Adrenal gland (tissue), 12 donors: Measurements from ENCODE around the gene MLN. TPM values are rescaled to one million over a fixed set of nuclear protein-coding genes. Genes with fewer than 3 reads are reported as not detected.

ENCODE experiments used
- DNase-seq, 7 donors: peaks; one replicate each; pipeline ENCODE4 v3.0.0-alpha.2; 2019 to 2020
- H3K27ac ChIP-seq, 5 donors: fragments of 200-600 bp; sonication (generic) in 4 of 5; 1 replicate in 3 of 5; 2 replicates in 2 of 5; pipeline versions ENCODE4 v1.5.1 to v1.8.0; 2016 to 2020; ENCODE audit warnings: mild to moderate bottlenecking in 1 of 5
- H3K27me3 ChIP-seq: fragments of 200-600 bp; 2 replicates; pipeline ENCODE4 v1.8.0; 2021
- H3K36me3 ChIP-seq, 2 donors: fragments of 200-600 bp; replicated peaks in 1 of 2; 1 replicate in 1 of 2; 2 replicates in 1 of 2; pipeline versions ENCODE4 v1.5.1 to v1.8.0; 2018 to 2022
- H3K4me1 ChIP-seq, 2 donors: fragments of 200-600 bp; replicated peaks in 1 of 2; 1 replicate in 1 of 2; 2 replicates in 1 of 2; pipeline versions ENCODE4 v1.5.1 to v1.8.0; 2018 to 2021
- H3K4me3 ChIP-seq, 4 donors: fragments of 200-600 bp; sonication (generic) in 3 of 4; one replicate each; pipeline ENCODE4 v1.5.1; 2016 to 2018
- H3K9me3 ChIP-seq, 3 donors: fragments of 200-600 bp; sonication (generic) in 1 of 3; replicated peaks in 1 of 3; 1 replicate in 2 of 3; 2 replicates in 1 of 3; pipeline versions ENCODE4 v1.5.1 to v1.8.0; 2016 to 2021
- POLR2A ChIP-seq, 2 donors: fragments of 450-650 bp; IDR thresholded peaks; one replicate each; pipeline ENCODE4 v1.6.1; 2017; ENCODE audit warnings: antibody characterized with exemption in 2 of 2, mild to moderate bottlenecking in 2 of 2, moderate library complexity in 1 of 2
- WGBS, 4 donors: extraction: QIAGEN DNeasy Blood & Tissue Kit in 2 of 4; methylation state at CpG; one replicate each; pipeline versions ENCODE4 v1.1.5 to v1.1.7; 2013 to 2017; 5-methylcytosine and 5-hydroxymethylcytosine counted together
- intact Hi-C, 2 donors: fragments of 100-400 bp; cut with DNase I; formaldehyde crosslinking; loops; one replicate each; pipeline versions ENCODE4 v1.14.1 to v1.15.0; 2022 to 2023
- polyA plus RNA-seq, 3 donors: library from polyadenylated mRNA; stranded (reverse); fragments of 200-250 nt in 2 of 3; fragments of 350-450 nt in 1 of 3; fragmentation: Illumina TruSeq in 1 of 3; extraction: RNeasy Lipid Tissue Mini Kit (QIAGEN cat#74804) in 1 of 3; gene quantifications; one replicate each; pipeline ENCODE4 v1.2.3, GENCODE V29; 2013 to 2014
- total RNA-seq, 9 donors: library from RNA; depleted of rRNA in 4 of 9; stranded (reverse); fragments of >200 nt in 4 of 9; fragments of 120-200 nt in 1 of 9; fragmentation: NEBNext Ultra II Directional in 1 of 9; extraction: Animal tissue kit (Norgen Biotek cat#: 25700) in 1 of 9; gene quantifications; one replicate each; pipeline versions ENCODE4 v1.1.0 to v1.2.4, GENCODE V29; 2013 to 2023
- TF ChIP-seq, protein P1 (sequence below), 6 experiments: fragments of 450-650 bp in 4 of 6; fragments of 200-600 bp in 2 of 6; sonication (generic) in 1 of 6; IDR thresholded peaks; 1 replicate in 5 of 6; 2 replicates in 1 of 6; pipeline versions ENCODE4 v1.5.1 to v1.8.0; 2016 to 2021; ENCODE audit warnings: antibody characterized with exemption in 6 of 6, mild to moderate bottlenecking in 2 of 6, moderate library complexity in 1 of 6
- donor health status: healthy with polysubstance abuse.
- donor health status: Bipolar disorder and iron deficiency.
- donor health status: DM: yes; HTN: yes; CAD: no.
- donor health status: DM: no; HTN: no; CAD: no.
- donor health status: DM: no; HTN: no; CAD: no.
- donor health status: DM: yes; HTN: yes; CAD: no.

MLN gene
- total and polyA plus RNA-seq, 12 donors: not detected

DNA sequence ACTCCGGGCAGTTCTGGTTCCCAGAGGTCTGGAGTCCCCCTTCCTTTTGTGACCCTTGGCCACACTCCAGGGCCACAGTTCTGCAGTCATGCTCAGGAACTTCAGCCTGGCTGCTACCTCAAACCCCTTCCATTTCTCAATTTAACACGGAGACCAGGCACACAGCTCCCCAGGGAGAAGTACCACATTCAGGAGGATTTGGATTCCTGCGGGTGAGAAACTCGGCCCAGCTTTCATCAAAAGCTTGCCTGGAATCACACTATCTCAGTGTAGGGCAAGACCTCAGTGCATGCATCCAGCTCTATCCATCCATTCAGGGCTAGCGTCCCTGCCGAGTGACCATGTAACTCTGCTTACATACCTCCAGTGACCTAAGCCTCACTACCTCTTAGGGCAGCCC, 40.3 kb downstream of the MLN start:
- Histone ChIP-seq H3K27me3 (no peaks in the 10 kb centered on the region), H3K4me3 (no peak overlapping the region), H3K27ac (no peak overlapping the region), H3K36me3 (no peaks in the 10 kb centered on the region), H3K9me3 (no peaks in the 10 kb centered on the region), H3K4me1 (peaks cover 3 to 17% of the 10 kb centered on the region in 2 donors)
- TF ChIP-seq, protein P1, sequence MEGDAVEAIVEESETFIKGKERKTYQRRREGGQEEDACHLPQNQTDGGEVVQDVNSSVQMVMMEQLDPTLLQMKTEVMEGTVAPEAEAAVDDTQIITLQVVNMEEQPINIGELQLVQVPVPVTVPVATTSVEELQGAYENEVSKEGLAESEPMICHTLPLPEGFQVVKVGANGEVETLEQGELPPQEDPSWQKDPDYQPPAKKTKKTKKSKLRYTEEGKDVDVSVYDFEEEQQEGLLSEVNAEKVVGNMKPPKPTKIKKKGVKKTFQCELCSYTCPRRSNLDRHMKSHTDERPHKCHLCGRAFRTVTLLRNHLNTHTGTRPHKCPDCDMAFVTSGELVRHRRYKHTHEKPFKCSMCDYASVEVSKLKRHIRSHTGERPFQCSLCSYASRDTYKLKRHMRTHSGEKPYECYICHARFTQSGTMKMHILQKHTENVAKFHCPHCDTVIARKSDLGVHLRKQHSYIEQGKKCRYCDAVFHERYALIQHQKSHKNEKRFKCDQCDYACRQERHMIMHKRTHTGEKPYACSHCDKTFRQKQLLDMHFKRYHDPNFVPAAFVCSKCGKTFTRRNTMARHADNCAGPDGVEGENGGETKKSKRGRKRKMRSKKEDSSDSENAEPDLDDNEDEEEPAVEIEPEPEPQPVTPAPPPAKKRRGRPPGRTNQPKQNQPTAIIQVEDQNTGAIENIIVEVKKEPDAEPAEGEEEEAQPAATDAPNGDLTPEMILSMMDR (IDR thresholded peaks at IDR 0.05): no peak
- TF ChIP-seq POLR2A (IDR thresholded peaks at IDR 0.05): no peak
- no peak for DNase-seq
- 40 to 56% (median 52%) methylated on average over 5 to 6 of the region's 6 CpGs for WGBS, 4 donors
- intact Hi-C loops: loop anchor here in 1 of 2 donors (5.0 kb wide), 1 partner anchor 176 kb away; no protein-coding TSS in a partner anchor

DNA sequence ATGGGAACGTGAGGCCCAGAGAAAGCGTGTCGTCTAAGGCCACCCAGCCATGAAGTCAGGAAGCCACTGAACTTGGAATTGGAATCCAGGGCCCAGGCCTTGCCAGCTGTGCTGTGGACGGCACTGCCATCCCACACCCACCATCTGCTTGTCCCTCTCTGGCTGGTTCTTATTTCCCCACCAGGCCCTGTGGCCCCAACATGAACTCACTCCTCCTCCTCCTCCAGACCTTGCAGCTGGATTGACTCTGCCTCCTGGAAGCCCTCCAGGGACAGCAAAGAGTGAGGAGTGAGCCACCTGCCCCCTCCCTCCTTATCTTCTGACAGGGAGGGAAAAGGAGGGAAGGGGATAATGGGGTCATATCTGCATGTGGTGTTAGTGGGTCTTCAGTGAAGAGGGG, 41.1 kb downstream of the MLN start:
- WGBS, 4 donors: 68 to 80% (median 78%) methylated on average over 4 of the region's 4 CpGs
- peak overlapping the region in 1 of 5 donors; percentile 55 for H3K27ac ChIP-seq
- no peak overlapping the region for H3K4me3 ChIP-seq
- no peaks in the 10 kb centered on the region for H3K9me3 ChIP-seq
- no peak for TF ChIP-seq POLR2A (IDR thresholded peaks at IDR 0.05)
- TF ChIP-seq, protein P1 (IDR thresholded peaks at IDR 0.05): no peak
- no peaks in the 10 kb centered on the region for H3K27me3 ChIP-seq
- H3K36me3 ChIP-seq: no peaks in the 10 kb centered on the region
- DNase-seq: no peak
- intact Hi-C loops: loop anchor here in 1 of 2 donors (5.0 kb wide), 1 partner anchor 175 kb away; no protein-coding TSS in a partner anchor
- peaks cover 3 to 17% of the 10 kb centered on the region in 2 donors for H3K4me1 ChIP-seq

DNA sequence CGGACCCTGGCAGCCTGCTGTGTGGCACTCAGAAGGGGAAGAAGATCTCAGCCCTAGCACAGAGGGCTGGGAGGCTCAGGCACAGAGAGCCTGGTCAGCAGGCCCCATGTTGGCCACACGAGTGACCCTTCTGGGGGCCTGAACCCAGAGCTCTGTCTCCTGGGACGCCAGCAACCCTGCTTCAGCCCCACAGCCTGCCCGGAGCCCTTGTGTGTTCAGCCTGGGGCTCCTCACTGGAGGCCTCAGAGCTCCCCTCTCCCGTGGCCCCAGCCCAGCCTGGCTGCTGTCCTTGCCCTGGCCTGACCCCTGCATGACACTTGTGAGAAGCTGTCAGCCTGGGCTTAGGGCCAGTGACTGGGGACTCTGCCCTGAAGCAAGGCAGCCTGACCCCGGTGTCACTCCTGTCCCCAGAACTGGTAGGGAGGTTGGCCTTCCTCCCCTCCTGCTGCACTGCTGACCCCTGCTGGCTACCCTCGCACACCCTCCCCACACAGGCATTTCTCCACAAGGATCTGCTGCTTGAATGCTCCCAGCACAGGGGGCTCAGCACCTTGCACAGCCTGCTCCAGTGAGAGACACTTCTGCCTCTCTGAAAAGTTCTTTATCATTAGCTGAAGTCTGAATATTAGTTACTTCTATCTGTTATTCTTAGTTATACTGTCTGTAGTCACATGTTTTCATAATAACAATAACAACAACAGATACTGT, 41.7 kb downstream of the MLN start:
- Histone ChIP-seq H3K9me3 (no peaks in the 10 kb centered on the region), H3K4me1 (peaks cover 3 to 17% of the 10 kb centered on the region in 2 donors), H3K36me3 (no peaks in the 10 kb centered on the region), H3K27me3 (no peaks in the 10 kb centered on the region), H3K4me3 (no peak overlapping the region), H3K27ac (peak overlapping the region in 2 of 5 donors; percentile 30 to 55)
- peak; percentile 70 to 94 (median 89) for DNase-seq
- intact Hi-C loops: loop anchor here in 1 of 2 donors (5.0 kb wide), 1 partner anchor 175 kb away; no protein-coding TSS in a partner anchor
- WGBS, 4 donors: 13 to 41% (median 26%) methylated on average over 2 to 7 of the region's 7 CpGs
- TF ChIP-seq, protein P1 (IDR thresholded peaks at IDR 0.05): peak; percentile 14 to 89 (median 66)
- no peak for TF ChIP-seq POLR2A (IDR thresholded peaks at IDR 0.05)

DNA sequence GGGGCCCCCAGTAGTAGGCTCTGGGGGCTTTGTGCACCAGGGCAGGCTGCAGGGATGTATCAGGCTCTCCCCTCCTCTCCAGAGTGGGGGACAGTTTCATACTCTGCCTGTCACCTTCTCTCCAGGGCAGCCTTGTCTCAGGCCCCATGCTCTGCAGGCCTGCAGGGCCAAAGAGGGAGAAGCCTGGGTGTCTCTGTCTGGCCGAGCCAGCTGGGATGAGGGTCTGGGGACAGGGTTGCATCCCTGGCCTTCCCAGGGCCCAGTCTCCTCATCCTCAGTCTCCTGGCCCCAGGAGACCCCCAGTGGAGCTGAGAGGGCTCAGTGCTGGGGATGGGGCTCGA, 42.3 kb downstream of the MLN start:
- H3K36me3 ChIP-seq: no peaks in the 10 kb centered on the region
- no peak for TF ChIP-seq POLR2A (IDR thresholded peaks at IDR 0.05)
- TF ChIP-seq, protein P1 (IDR thresholded peaks at IDR 0.05): no peak
- no peak overlapping the region for H3K4me3 ChIP-seq
- intact Hi-C loops: loop anchor here in 1 of 2 donors (5.0 kb wide), 1 partner anchor 174 kb away; no protein-coding TSS in a partner anchor
- H3K9me3 ChIP-seq: no peaks in the 10 kb centered on the region
- no peaks in the 10 kb centered on the region for H3K27me3 ChIP-seq
- peak overlapping the region in 2 of 5 donors; percentile 30 to 55 for H3K27ac ChIP-seq
- no peak for DNase-seq
- 74 to 86% methylated on average over 2 of the region's 2 CpGs; no CpG with 5 or more reads in 2 of the 4 donors for WGBS, 4 donors
- peaks cover 3 to 17% of the 10 kb centered on the region in 2 donors for H3K4me1 ChIP-seq
